SU-DHL-6 (cell line): ENCODE results near the gene XKRX.

ENCODE experiments used
- CTCF ChIP-seq: fragments of 200-600 bp; sonication (generic); IDR thresholded peaks from one replicate; pipeline ENCODE4 v1.5.1; 2017; ENCODE audit warnings: antibody characterized with exemption, mild to moderate bottlenecking, low read length, moderate library complexity; ENCODE audit not compliant: insufficient read depth, poor library complexity, severe bottlenecking
- EZH2phosphoT487 ChIP-seq: fragments of 200-600 bp; sonication (generic), shearing (Covaris generic); conservative IDR thresholded peaks from 2 replicates; pipeline ENCODE4 v1.6.1; 2018; ENCODE audit warnings: mild to moderate bottlenecking, antibody characterized with exemption, low read length, moderate library complexity, mixed read lengths

GRCh38 chrX:100973411-100973810, 44.7 kb upstream of the XKRX start:
- TF ChIP-seq CTCF: no peak
- no peak for TF ChIP-seq EZH2phosphoT487
